Stomach (tissue), 4 donors: ENCODE data around the gene RAD21L1.

Source experiments
- EP300 ChIP-seq: sonication (generic); formaldehyde crosslinking; IDR thresholded peaks from one replicate; pipeline ENCODE4 v1.6.1; 2017; ENCODE audit warnings: antibody characterized with exemption
- POLR2A ChIP-seq, 4 donors: fragments of 450-650 bp; IDR thresholded peaks; one replicate each; pipeline ENCODE4 v1.6.1; 2016; ENCODE audit warnings: antibody characterized with exemption in 4 of 4, control low read depth in 2 of 4, mild to moderate bottlenecking in 1 of 4, moderate library complexity in 1 of 4
- POLR2AphosphoS5 ChIP-seq, 3 donors: sonication (generic); formaldehyde crosslinking; IDR thresholded peaks; one replicate each; pipeline ENCODE4 v1.6.1; 2016; ENCODE audit warnings: antibody characterized with exemption in 3 of 3
- TF ChIP-seq, protein P1 (sequence below), 7 experiments: fragments of 450-650 bp in 4 of 7; fragments of 200-600 bp in 3 of 7; sonication (generic) in 3 of 7; IDR thresholded peaks; one replicate each; pipeline ENCODE4 v1.5.1; 2016 to 2019; ENCODE audit warnings: antibody characterized with exemption in 7 of 7, control low read depth in 2 of 7, mild to moderate bottlenecking in 1 of 7

DNA sequence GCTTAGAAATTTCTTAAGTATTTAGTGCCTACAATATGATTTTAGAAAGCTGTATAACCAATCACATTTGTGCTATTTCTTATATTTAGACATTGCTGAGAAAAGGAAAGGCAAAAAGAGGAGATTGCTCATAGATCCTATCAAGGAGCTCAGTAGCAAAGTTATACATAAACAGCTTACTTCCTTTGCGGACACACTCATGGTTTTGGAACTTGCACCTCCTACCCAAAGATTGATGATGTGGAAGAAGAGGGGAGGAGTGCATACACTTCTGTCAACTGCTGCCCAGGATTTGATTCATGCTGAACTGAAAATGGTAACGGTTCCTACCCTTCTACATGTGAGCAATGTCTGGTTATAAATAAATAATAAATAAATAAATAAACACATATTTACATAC is 16.7 kb downstream of the RAD21L1 start:
- TF ChIP-seq, protein P1, sequence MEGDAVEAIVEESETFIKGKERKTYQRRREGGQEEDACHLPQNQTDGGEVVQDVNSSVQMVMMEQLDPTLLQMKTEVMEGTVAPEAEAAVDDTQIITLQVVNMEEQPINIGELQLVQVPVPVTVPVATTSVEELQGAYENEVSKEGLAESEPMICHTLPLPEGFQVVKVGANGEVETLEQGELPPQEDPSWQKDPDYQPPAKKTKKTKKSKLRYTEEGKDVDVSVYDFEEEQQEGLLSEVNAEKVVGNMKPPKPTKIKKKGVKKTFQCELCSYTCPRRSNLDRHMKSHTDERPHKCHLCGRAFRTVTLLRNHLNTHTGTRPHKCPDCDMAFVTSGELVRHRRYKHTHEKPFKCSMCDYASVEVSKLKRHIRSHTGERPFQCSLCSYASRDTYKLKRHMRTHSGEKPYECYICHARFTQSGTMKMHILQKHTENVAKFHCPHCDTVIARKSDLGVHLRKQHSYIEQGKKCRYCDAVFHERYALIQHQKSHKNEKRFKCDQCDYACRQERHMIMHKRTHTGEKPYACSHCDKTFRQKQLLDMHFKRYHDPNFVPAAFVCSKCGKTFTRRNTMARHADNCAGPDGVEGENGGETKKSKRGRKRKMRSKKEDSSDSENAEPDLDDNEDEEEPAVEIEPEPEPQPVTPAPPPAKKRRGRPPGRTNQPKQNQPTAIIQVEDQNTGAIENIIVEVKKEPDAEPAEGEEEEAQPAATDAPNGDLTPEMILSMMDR (IDR thresholded peaks at IDR 0.05), result no peak
- TF ChIP-seq POLR2AphosphoS5 (IDR thresholded peaks at IDR 0.05) (no peak), POLR2A (IDR thresholded peaks at IDR 0.05) (no peak), EP300 (no peak)
